ENCODE measurements around the gene MYOM3.

Gene MYOM3

GRCh38 chr1:24093732-24094131, 18.2 kb downstream of the MYOM3 start:
- Histone ChIP-seq H3K36me3 (no peaks in the 10 kb centered on the region), H3K4me3 (ENCODE audit: low read depth, low read length) (no peak overlapping the region), H3K4me1 (no peaks in the 10 kb centered on the region), H3K27me3 (no peaks in the 10 kb centered on the region), H3K9me3 (no peaks in the 10 kb centered on the region)
- no peak for DNase-seq
- no peak for TF ChIP-seq CTCF (IDR thresholded peaks at IDR 0.05; ENCODE audit: low read depth, low read length)

- TF ChIP-seq CTCF (IDR thresholded peaks at IDR 0.05; ENCODE audit: low read depth, low read length), result no peak
- no peak for DNase-seq
- Histone ChIP-seq H3K9me3 (no peaks in the 10 kb centered on the region), H3K36me3 (no peaks in the 10 kb centered on the region), H3K4me3 (ENCODE audit: low read depth, low read length) (no peak overlapping the region), H3K4me1 (no peaks in the 10 kb centered on the region), H3K27me3 (no peaks in the 10 kb centered on the region)
These were observed 19.0 kb downstream of the MYOM3 start for GRCh38 chr1:24092979-24093378.

- no peak for DNase-seq
- Histone ChIP-seq H3K27me3 (no peaks in the 10 kb centered on the region), H3K4me1 (no peaks in the 10 kb centered on the region), H3K4me3 (ENCODE audit: low read depth, low read length) (no peak overlapping the region), H3K36me3 (no peaks in the 10 kb centered on the region), H3K9me3 (no peaks in the 10 kb centered on the region)
- no peak for TF ChIP-seq CTCF (IDR thresholded peaks at IDR 0.05; ENCODE audit: low read depth, low read length)
These were observed 19.9 kb downstream of the MYOM3 start for GRCh38 chr1:24091971-24092482.

- TF ChIP-seq CTCF (IDR thresholded peaks at IDR 0.05; ENCODE audit: low read depth, low read length), result no peak
- DNase-seq, result no peak
- Histone ChIP-seq H3K4me3 (ENCODE audit: low read depth, low read length) (no peak overlapping the region), H3K4me1 (no peaks in the 10 kb centered on the region), H3K9me3 (no peaks in the 10 kb centered on the region), H3K36me3 (no peaks in the 10 kb centered on the region), H3K27me3 (no peaks in the 10 kb centered on the region)
These were observed 21.2 kb downstream of the MYOM3 start for GRCh38 chr1:24090736-24091135.

- Histone ChIP-seq H3K9me3 (no peaks in the 10 kb centered on the region), H3K4me1 (no peaks in the 10 kb centered on the region), H3K36me3 (no peaks in the 10 kb centered on the region), H3K27me3 (no peaks in the 10 kb centered on the region), H3K4me3 (ENCODE audit: low read depth, low read length) (no peak overlapping the region)
- DNase-seq, result no peak
- no peak for TF ChIP-seq CTCF (IDR thresholded peaks at IDR 0.05; ENCODE audit: low read depth, low read length)
These were observed 22.0 kb downstream of the MYOM3 start for GRCh38 chr1:24089743-24090555.

- no peak for DNase-seq
- Histone ChIP-seq H3K9me3 (no peaks in the 10 kb centered on the region), H3K4me1 (no peaks in the 10 kb centered on the region), H3K36me3 (no peaks in the 10 kb centered on the region), H3K27me3 (no peaks in the 10 kb centered on the region), H3K4me3 (ENCODE audit: low read depth, low read length) (no peak overlapping the region)
- TF ChIP-seq CTCF (IDR thresholded peaks at IDR 0.05; ENCODE audit: low read depth, low read length), result no peak
These were observed 22.8 kb downstream of the MYOM3 start for GRCh38 chr1:24089027-24089742.
